MM.1S (cell line): Measurements from ENCODE around the gene CCDC185.

Experiments used
- DNase-seq: peaks from one replicate; pipeline ENCODE4 v3.0.0-alpha.2; 2015
- H2AFZ ChIP-seq: fragments of 300-600 bp; sonication (generic); 2 replicates; pipeline ENCODE4 v1.6.0; 2016; ENCODE audit warnings: antibody characterized with exemption, low read length
- H3F3A ChIP-seq: fragments of 300-600 bp; sonication (generic); 2 replicates; pipeline ENCODE4 v1.6.1; 2016; ENCODE audit warnings: mild to moderate bottlenecking, antibody characterized with exemption, low read length, moderate library complexity, mixed read lengths; ENCODE audit not compliant: insufficient read depth
- H3K27ac ChIP-seq: fragments of 300-600 bp; sonication (generic); 2 replicates; pipeline ENCODE4 v1.5.1; 2016; ENCODE audit warnings: mild to moderate bottlenecking, low read length
- H3K27me3 ChIP-seq: fragments of 300-600 bp; sonication (generic); replicated peaks from 2 replicates; pipeline ENCODE4 v1.6.0; 2016; ENCODE audit warnings: low read length; ENCODE audit not compliant: insufficient read depth
- H3K36me3 ChIP-seq: fragments of 300-600 bp; sonication (generic); replicated peaks from 2 replicates; pipeline ENCODE4 v1.6.1; 2016; ENCODE audit warnings: mild to moderate bottlenecking, low read length, mixed read lengths; ENCODE audit not compliant: insufficient read depth
- H3K4me1 ChIP-seq: fragments of 300-600 bp; sonication (generic); 2 replicates; pipeline ENCODE4 v1.6.1; 2016; ENCODE audit warnings: low read length, mixed read lengths
- H3K4me2 ChIP-seq: fragments of 300-600 bp; sonication (generic); 2 replicates; pipeline ENCODE4 v1.6.0; 2016; ENCODE audit warnings: low read depth, low read length
- H3K4me3 ChIP-seq: fragments of 300-600 bp; sonication (generic); 2 replicates; pipeline ENCODE4 v1.5.1; 2016; ENCODE audit warnings: low read length, mixed read lengths
- H3K79me2 ChIP-seq: fragments of 300-600 bp; sonication (generic); 2 replicates; pipeline ENCODE4 v1.6.1; 2016; ENCODE audit warnings: mixed run types, low read length, mixed read lengths
- H3K9ac ChIP-seq: fragments of 300-600 bp; sonication (generic); 2 replicates; pipeline ENCODE4 v1.6.1; 2016; ENCODE audit warnings: low read length, mixed read lengths
- H3K9me2 ChIP-seq: fragments of 300-600 bp; sonication (generic); replicated peaks from 2 replicates; pipeline ENCODE4 v1.6.1; 2016; ENCODE audit warnings: mild to moderate bottlenecking, low read length, mixed read lengths; ENCODE audit not compliant: insufficient read depth
- H3K9me3 ChIP-seq: fragments of 300-600 bp; sonication (generic); replicated peaks from 2 replicates; pipeline ENCODE4 v1.6.1; 2016; ENCODE audit warnings: mild to moderate bottlenecking, low read length, mixed read lengths; ENCODE audit not compliant: insufficient read depth
- H4K20me1 ChIP-seq: fragments of 300-600 bp; sonication (generic); 2 replicates; pipeline ENCODE4 v1.6.1; 2016; ENCODE audit warnings: mild to moderate bottlenecking, low read length, moderate library complexity, mixed read lengths; ENCODE audit not compliant: insufficient read depth
- EZH2 ChIP-seq: fragments of 300-600 bp; sonication (generic); optimal IDR thresholded peaks from 2 replicates; pipeline ENCODE3; 2017; ENCODE audit warnings: low read depth, mild to moderate bottlenecking, antibody characterized with exemption, low read length, mixed read lengths
- EZH2phosphoT487 ChIP-seq: fragments of 300-600 bp; sonication (generic); IDR thresholded peaks from 2 replicates; pipeline ENCODE4 v1.6.1; 2018; ENCODE audit warnings: antibody characterized with exemption, low read length
- TF ChIP-seq, protein P1 (sequence below): fragments of 300-600 bp; sonication (generic); IDR thresholded peaks from 2 replicates; pipeline ENCODE4 v1.5.1; 2016; ENCODE audit warnings: antibody characterized with exemption, low read length, mixed read lengths

The CCDC185 gene

GRCh38 chr1:223393275-223394214, at the start of gene CCDC185:
TSS of gene CCDC185 (plus strand) at chr1:223393415. CDS start at chr1:223393476, 61 bp downstream.
- no peak within 1 kb of the TSS for H3K4me2 ChIP-seq
- no peak for TF ChIP-seq EZH2
- TF ChIP-seq, protein P1, sequence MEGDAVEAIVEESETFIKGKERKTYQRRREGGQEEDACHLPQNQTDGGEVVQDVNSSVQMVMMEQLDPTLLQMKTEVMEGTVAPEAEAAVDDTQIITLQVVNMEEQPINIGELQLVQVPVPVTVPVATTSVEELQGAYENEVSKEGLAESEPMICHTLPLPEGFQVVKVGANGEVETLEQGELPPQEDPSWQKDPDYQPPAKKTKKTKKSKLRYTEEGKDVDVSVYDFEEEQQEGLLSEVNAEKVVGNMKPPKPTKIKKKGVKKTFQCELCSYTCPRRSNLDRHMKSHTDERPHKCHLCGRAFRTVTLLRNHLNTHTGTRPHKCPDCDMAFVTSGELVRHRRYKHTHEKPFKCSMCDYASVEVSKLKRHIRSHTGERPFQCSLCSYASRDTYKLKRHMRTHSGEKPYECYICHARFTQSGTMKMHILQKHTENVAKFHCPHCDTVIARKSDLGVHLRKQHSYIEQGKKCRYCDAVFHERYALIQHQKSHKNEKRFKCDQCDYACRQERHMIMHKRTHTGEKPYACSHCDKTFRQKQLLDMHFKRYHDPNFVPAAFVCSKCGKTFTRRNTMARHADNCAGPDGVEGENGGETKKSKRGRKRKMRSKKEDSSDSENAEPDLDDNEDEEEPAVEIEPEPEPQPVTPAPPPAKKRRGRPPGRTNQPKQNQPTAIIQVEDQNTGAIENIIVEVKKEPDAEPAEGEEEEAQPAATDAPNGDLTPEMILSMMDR: no peak
- TF ChIP-seq EZH2phosphoT487: no peak
- DNase-seq: no peak

DNA sequence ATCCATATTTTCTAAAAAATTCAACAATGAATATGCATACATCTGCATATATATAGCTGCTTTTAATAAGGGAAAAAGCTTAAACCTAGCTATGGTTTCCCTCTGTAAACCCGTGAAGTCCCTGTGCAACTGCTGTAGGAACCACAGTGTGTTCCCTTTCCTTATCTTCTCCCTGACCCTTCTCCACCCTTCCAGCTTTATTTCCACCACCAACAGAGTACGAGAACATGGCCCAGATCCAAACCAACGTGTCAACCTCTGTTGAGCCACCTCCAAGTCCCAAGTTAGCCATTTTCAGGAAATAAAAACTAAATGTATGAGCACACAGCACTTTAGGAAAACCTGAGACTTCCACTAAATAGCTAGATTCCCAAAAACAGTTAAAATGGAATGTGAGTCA, 49.5 kb upstream of the CCDC185 start:
- Histone ChIP-seq H2AFZ (no peak overlapping the region), H3K9me3 (no peaks in the 10 kb centered on the region), H3K27me3 (no peaks in the 10 kb centered on the region), H3K9me2 (no peaks in the 10 kb centered on the region), H3K4me3 (no peak overlapping the region), H3K4me2 (no peak overlapping the region), H3K9ac (no peak overlapping the region), H3K36me3 (no peaks in the 10 kb centered on the region), H4K20me1 (no peaks in the 10 kb centered on the region), H3K27ac (no peak overlapping the region), H3K4me1 (no peaks in the 10 kb centered on the region), H3F3A (no peaks in the 10 kb centered on the region), H3K79me2 (no peaks in the 10 kb centered on the region)
- TF ChIP-seq, protein P1: no peak
- TF ChIP-seq EZH2: no peak
- TF ChIP-seq EZH2phosphoT487: no peak
- DNase-seq: no peak

More at GRCh38 chr1:223393275-223394214, at the start of gene CCDC185:
- Histone ChIP-seq H3K9ac (no peak within 1 kb of the TSS), H3K79me2 (no peaks in the 10 kb centered on the region), H3K4me1 (no peaks in the 10 kb centered on the region), H2AFZ (no peak within 1 kb of the TSS), H3K27me3 (no peaks in the 10 kb centered on the region), H3K4me3 (no peak within 1 kb of the TSS), H3K27ac (no peak within 1 kb of the TSS), H3F3A (no peaks in the 10 kb centered on the region), H3K36me3 (no peaks in the 10 kb centered on the region), H3K9me2 (no peaks in the 10 kb centered on the region), H3K9me3 (no peaks in the 10 kb centered on the region), H4K20me1 (no peaks in the 10 kb centered on the region)

DNA sequence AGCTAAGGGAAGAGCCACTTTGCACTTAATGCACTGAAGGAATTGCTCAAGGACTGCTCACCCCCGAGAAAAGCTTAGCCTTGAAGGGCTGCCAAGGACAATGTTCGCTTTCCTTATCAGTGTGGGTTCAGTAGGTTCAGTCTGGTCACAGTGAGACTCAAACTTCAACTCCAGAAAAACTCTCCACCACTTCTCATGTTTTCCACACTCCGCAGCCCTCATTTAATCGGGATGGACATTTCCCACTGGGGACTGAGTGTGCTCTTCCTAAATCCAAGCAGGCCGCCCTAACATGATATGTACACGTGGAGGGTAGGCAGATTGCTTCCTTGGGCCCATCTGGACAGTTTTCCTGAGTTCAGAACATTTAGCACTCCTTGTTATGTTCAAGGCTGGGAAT, 48.7 kb upstream of the CCDC185 start:
- Histone ChIP-seq H3K9ac (no peak overlapping the region), H3K4me1 (no peaks in the 10 kb centered on the region), H2AFZ (no peak overlapping the region), H3K9me3 (no peaks in the 10 kb centered on the region), H3F3A (no peaks in the 10 kb centered on the region), H3K27me3 (no peaks in the 10 kb centered on the region), H3K79me2 (no peaks in the 10 kb centered on the region), H4K20me1 (no peaks in the 10 kb centered on the region), H3K27ac (no peak overlapping the region), H3K36me3 (no peaks in the 10 kb centered on the region), H3K9me2 (no peaks in the 10 kb centered on the region), H3K4me2 (no peak overlapping the region), H3K4me3 (no peak overlapping the region)
- no peak for DNase-seq
- TF ChIP-seq EZH2phosphoT487 (no peak), EZH2 (no peak)
- TF ChIP-seq, protein P1: no peak
